A549 (cell line): Measurements from ENCODE around the gene SLC8A2.

Experiments
- CHD2 ChIP-seq: fragments of 150-350 bp; IDR thresholded peaks from 2 replicates; pipeline ENCODE4 v1.6.1; 2014; ENCODE audit warnings: low read length; ENCODE audit not compliant: partially characterized antibody
- CTCF ChIP-seq: fragments of >200 bp; sonication (Bioruptor Twin); formaldehyde crosslinking; IDR thresholded peaks from 3 replicates; pipeline ENCODE4 v1.5.1; 2016
- MAZ ChIP-seq: fragments of 150-350 bp; IDR thresholded peaks from 2 replicates; pipeline ENCODE4 v1.6.1; 2014; ENCODE audit warnings: antibody characterized with exemption, low read depth, low read length, borderline replicate concordance

GRCh38 chr19:47511681-47512080 is 40.0 kb upstream of the SLC8A2 start:
- no peak for TF ChIP-seq MAZ
- TF ChIP-seq CTCF: no peak
- TF ChIP-seq CHD2: no peak
